Right hindlimb (tissue), 1 donor: ENCODE data around the gene MARK3.
A peak's percentile ranks its signal among the peaks of the same experiment; 100 is the strongest.

ENCODE experiments used
- DNase-seq: peaks from one replicate; pipeline ENCODE4 v3.0.0-alpha.2; 2018

Gene MARK3

DNA sequence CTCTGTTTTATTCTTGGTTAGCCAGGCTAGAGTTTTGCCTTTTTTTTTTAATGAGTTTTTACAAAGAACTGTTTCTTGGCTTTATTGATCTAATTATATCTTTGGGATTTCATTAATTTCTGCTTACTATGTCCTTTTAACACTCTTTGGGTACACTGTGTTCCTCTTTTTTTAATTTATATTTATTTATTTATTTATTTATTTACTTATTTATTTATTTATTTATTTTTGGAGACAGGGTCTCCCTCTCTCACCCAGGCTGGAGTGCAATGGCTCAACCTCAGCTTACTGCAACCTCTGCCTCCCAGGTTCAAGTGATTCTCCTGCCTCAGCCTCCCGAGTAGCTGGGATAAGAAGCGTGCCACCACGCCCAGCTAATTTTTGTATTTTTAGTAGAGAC lies 15.1 kb upstream of the MARK3 start:
- DNase-seq, result no peak

DNA sequence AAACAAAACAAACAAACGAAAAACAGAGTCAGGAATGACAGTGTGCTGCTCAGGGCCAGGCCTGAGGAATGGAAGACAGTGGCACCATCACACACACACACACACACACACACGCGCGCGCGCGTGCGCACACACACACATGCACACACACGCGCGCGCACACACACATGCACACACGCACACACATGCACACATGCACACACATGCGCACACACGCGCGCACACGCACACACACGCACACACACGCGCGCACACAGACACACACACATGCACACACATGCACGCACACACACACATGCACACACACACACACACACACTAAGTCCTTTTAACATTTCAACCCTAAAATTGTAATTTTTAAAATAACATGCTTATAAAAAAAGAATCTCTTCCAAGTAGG lies 13.2 kb upstream of the MARK3 start:
- no peak for DNase-seq

DNA sequence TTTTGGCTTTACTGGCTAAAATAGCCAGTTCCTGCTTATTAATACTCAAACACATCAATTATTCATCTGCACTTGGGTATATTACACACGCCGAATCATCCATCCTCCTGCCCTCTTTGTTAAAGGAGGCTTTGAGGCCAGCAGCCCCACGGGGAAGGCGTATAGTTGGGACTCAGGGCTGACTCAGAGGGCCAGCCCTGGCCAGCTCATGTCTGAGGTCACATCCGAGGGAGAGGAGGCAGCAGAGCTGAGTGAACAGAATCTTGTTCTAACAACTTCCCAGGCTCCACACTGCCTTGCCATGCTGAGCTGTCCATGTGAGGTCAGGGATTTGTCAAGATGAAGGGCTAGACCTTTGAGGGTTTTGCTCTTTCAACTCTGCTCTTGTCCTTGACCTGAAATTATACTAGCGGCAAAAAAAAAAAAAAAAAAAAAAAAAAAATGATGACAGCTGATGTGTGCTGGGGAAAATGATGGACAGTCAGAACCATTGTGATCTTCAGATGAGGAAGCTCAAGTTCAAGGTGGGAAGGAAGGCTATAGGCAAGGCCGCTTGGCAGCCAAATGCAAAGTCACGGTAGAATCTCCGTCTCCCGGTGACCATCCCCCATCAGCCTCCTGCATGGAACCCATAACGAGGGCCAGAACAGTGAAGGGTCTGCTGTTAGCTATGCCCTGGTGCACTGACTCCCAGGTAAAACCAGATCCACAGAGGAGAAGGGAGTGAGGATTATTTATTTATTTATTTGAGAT lies 12.5 kb upstream of the MARK3 start:
- no peak for DNase-seq

DNA sequence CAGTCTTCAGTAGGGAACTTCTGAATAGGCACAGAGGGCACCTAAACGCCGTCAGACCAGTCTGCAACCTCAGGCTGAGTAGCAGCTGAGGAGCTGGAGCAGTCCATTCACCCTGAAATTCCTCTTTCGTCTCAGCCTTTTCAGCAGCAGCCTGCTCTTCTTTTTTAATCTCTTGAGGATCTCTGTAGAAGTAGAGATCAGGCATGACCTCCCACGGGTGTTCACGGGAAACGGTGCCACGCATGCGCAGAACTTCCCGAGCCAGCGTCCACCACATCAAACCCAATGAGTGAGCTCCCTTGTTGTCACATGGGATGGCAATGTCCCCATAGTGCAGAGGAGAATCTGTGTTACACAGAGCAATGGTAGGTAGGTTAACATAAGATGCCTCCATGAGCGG lies 11.1 kb upstream of the MARK3 start:
- no peak for DNase-seq

DNA sequence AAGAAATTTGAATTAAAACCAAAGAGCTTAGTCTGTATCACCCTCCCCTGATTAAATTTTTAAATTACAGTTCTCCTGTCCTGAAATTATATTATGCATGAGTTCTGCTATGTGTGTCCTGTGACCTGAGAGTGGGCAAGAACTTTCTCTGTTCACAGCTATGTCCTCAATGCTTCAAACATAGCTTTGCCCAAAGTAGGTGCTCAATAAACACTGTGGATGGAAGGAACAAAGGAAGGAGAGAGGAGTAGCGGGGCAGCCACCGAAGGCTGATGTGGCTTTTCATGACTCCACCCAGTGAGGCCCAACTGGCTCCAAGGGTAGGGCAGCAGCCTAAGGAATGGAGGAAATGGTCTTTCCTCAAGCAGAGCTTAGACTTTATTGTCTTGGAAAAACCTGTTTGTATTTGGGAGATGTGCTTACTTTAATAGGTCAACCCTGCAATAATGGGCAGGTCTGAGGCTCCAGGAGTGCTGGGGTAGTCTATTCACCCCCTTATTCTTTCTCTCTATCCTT lies 7.6 kb upstream of the MARK3 start:
- no peak for DNase-seq

DNA sequence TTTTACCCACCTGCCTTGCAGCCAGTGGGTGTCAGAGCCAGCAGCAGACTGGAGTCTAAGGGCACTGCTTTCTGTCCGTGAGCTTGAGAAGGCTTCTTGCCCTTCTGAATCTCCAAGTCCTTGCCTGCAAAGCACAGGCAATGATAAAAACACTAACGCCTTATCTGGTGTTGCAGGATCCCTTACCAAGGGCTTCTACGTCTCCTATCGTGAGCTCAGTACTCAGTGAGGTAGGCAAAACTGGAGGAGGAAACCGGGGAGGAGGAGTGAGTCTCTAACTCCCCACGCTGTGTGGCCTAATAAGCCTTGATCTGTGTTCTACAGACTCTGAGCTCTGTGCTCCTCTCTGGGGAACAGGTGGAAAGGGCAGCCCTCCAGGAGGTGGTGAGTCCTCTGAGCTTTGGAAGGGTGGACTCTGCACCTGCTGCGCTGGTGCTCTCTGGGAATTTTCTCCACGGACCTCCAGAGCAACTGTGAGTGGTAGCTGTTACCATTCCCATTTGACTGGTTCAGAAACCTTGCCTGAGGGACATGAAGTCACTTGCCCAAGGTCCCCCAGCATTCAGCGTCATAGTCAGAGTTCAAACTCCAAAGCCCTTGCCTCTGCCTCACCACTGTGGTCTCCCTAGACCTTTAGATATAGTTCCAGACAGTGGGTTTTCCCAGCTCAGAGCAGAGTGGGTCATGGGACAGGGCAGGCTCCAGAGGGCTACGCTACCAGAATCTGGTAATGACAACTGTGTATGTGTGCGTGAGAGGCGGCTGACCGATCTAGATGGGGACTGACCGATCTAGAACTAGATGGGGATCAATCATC lies 7.0 kb upstream of the MARK3 start:
- no peak for DNase-seq

DNA sequence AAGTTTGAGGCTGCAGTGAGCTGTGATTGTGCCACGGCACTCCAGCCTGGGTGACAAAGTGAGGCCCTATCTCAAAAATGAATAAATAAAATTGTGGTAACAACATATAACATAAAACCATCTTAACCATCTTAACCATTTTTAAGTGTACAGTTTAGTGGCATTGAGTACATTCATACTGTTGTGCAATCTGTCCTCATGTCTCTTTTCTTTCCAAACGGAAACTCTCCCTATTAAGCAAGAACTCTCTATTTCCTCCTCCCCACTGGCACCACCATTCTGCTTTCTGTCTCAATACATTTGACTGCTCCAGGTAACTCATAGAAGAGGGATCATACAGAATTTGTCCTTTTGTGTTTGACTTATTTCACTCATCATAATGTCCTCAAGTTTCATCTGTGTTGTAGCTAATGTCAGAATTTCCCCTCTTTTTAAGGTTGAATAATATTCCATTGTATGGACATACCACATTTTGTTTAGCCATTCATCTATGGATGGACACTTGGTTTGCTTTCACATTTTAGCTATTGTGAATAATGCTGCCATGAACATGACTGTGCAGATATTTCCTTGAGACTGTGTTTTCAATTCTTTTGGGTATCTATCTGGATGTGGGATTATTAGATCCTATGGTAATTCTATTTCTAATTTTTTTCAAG lies 4.4 kb upstream of the MARK3 start:
- no peak for DNase-seq

DNA sequence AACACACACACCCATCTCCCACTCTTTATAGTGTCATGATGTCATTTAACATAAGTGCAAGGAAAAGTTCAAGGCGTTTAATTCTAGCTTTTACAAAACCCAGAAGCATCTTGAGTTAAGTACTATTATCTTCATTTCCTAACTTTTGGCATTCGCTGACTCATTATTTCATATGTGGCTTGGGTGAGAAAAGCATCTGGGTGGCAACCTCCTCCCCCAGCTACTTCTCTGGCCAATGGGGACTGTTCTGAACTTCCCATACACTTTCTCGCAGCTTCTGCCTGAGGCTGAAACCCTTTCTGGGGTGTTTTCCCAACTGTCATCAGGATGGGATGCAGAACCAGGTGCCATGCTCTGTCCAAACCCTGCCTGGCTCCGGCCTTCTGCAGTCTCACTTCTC lies 2.8 kb upstream of the MARK3 start:
- no peak for DNase-seq

DNA sequence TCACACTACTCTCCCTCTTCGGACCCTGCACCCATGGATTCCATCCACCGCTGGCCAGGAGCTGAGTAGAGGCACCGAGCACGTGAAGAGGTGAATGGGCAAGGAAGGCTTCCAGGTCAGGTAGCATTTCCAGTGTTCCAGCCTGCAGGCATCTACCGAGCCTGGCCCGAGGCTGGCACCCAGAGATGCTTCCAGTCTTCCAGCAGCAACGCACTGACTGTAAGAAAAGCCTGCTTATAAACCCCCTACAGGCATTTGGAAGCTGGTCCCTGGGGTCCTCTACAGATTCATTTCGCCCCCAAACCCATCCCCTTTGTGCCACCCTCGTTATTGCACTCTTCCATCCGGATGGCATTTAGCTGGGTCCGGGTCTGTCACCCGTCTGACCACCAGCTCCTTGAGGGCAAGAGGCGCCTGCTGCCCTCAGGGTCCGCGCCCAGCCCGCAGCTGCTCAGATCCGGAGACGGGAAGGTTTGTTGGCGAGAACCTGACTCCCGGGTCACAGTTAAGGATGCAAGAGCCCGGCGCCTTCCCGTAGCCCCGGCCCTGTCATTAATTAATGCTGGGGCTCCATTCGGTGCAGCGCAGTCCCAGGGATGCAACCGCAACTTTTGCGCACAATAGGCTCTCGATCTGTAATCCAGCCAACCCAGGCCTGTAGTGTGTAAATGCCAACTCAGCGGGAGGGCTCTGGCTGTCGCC lies 614 bp upstream of the MARK3 start:
- DNase-seq, result no peak

DNA sequence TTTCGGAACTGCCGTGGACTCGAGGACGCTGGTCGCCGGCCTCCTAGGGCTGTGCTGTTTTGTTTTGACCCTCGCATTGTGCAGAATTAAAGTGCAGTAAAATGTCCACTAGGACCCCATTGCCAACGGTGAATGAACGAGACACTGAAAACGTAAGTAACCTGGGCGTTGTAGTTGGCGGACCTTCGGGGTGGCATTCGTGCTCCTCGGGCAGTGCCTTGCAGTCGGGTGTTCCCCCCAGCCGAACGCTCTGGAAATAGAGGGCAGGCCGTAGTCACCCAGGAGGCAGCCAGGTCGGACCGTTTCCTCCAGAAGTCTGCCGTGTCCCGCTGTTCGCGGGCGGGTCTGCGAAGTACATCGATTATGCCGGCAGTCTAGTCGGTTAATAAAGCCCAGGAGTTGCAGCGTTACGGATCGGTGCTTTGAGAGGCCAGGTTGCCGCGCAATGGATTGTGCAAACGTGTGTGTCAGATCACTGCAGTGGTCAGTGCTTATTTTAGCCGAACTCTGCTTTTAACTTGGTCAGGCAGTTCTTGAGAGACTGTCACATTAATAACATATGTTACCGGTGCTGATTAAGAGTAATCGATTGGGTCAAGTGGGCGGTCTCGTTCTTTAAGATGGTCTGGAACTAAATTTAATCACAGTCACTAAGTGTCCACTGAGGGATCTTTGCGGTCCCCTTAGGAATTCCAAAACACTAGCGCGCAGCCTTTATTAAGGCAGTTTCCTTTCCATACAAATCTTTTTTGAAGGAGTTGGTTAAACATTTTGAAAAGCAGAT lies 906 bp downstream of the MARK3 start:
- DNase-seq, result peak; percentile 46

DNA sequence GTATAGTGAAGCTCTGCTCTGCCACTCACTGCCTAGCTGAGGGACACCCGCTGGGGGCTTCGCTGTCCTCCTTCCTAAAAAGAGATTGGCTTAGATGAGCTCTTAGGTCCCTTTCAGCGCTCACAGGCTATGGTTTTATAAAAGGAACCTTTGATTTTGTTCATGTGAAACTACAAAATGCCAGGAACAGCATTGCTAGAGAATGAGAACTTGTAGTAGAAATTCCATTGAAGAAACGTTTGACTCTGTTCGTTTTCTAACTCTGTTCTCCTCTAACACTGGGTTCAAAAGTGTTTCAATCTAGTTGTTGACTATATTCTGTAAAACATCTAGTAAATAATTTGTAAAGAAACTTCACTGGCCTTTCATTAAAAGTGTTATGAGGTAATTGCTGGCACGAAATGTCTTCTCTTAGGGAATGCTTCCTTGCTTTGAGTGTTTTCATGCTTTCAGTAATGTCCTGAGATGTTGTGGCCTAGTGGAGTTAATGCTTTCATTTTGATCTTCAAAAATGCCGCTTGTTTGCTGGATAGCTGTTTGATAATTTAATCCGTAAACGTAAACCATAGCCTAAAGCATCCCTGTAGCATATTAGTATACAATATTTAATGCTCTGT lies 1.6 kb downstream of the MARK3 start:
- no peak for DNase-seq

DNA sequence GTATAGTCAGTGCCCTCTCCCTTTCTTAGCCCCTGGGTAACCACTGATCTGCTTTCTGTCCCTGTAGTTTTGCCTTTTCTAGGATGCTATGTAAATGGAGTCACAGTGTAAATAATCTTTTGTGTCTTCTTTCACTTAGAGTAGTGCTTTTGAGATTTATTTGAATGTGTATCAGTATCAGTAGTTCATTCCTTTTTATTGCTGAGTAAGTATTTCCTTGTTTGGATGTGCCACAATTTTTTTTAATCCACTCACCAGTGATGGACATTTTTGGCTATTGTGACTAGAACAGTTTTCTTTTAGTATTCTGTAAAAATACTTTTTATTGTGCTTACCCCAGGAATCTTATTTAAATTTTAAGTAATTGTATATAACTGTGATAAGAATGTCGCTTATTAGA lies 3.4 kb downstream of the MARK3 start:
- DNase-seq, result no peak

DNA sequence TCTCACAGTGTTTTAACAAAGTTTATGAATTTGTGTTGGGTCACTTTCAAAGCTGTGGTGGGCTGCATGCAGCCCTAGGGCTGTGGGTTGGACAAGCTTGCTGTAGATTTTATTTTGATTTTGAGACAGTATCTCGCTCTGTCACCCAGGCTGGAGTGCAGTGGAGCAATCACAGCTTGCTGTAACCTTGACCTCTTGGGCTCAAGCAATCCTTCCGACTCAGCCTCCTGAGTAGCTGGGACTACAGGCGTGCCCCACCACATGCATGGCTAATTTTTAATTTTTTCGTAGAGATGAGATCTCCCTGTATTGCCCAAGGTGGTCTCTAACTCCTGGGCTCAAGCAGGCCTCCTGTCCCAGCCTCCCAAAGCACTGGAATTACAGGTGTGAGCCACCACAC lies 5.4 kb downstream of the MARK3 start:
- no peak for DNase-seq

DNA sequence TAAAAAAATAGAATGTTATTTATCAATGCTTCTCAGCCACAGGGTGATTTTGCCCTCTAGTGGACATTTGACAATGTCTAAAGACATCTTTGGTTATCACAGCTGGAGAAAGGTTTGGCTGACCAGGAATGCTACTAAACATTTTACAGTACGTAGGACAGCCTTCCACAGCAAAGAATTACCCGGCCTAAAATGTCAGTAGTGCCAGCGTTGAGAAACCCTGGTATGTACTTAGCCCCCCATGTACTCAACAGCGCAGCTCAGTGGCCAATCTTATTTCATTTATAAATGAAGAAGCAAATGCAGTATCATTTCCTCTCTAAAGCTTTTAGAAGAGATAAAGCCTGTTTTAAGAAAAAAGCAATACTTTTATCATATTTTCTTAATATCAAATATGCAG lies 5.8 kb downstream of the MARK3 start:
- DNase-seq, result no peak

DNA sequence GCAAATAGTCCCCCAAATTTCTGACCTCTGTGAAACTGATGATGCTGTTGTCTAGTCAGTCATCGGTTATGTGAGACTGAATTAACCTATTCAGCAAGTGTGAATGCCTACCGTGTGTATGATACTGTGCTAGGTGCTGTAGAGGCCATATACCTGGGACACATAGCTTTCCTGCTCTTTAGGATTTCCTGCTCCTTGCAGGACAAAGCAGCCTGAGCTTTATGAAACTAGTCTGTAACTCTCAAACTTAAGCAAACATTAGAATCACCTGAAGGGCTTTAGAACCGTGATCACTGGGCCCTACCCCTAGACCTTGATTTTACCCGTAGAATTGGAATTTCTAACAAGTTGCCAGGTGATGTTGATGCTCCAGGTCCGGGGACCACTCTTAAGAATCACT lies 6.9 kb downstream of the MARK3 start:
- no peak for DNase-seq

DNA sequence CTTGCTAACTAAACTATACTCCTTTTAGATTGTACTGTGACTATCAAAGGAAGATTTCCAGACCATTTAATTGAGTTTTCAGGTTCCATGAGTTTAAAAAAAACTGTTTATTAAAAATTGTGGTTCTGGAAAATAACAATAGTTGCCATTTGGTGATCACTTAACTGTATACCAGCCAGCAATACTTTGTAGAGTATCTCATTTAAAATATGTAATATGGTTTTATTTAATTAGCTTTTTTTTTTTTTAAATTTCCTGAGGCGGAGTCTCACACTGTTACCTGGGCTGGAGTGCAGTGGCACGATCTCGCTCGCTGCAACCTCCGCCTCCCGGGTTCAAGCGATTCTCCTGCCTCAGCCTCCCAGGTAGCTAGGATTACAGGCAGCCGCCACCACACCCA lies 7.4 kb downstream of the MARK3 start:
- DNase-seq, result no peak

DNA sequence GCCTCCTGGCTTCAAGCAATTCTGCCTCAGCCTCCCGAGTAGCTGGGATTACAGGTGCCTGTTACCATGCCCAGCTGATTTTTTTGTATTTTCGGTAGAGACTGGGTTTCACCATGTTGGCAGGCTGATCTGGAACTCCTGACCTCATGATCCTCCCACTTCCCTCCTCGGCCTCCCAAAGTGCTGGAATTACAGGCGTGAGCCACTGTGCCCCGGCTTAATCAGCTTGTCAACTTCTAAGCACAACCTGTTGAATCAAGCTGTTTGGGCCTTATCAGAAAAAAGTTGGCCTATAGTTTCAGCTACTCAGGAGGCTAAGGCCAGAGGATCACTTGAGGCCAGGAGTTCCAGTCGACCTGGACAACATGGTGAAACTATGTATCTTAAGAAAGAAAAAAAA lies 7.9 kb downstream of the MARK3 start:
- no peak for DNase-seq

DNA sequence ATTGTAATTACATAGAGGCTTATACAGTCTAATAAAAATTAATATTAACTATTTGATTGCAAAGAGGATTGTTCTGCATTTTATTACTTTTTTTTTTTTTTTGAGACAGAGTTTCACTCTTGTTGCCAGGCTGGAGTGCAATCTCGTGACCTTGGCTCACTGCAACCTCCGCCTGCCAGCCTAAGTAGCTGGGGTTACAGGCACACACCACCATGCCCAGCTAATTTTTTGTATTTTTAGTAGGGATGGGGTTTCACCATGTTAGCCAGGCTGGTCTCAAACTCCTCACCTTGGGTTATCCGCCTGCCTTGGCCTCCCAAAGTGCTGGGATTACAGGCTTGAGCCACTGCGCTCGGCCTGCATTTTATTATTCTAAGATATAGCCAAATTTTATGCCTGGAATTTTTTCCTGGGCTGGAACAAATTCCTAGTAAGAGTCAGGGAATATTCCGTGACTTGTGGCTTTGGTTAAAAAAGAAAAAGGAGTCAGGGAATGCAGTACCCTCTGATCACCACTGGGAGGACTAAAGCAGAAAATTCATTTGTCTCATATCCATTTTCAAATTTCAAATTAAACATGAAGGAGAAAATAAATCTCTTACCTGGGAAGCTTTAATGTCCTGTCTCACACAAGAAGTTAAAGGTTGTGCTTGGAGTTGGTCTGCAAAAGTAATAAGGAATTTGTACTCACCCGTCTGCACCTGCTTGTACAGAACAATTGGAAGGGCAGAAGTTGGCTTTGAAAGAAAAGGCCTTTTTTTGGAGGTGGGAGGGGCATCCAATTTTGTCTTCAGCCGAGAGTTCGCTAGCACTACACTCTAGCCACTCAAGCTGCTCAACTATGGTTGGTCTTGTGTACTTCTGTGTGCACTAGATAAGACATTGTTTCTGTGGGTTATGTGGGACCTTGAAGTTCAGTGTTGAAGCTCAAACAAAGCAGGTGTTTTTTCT lies 8.7 kb downstream of the MARK3 start:
- no peak for DNase-seq

DNA sequence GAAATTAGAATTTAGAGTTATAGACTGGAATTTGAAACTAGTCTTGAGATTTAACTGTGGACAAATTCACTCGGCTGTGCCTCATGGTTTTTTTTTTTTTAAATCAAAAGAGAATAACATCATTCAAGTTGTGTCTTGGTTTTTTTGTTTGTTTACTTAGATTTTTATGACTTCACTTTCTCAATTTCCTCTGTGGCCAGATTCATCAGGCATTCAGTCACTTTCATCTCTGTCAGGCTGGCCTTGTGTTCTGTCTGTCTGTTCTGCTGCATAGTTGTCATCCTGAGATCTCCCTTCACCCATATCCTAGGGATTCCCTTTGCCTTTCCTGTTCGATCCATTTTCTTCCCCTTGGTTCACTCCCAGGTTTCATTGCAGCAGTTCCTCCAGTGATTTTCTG lies 10.0 kb downstream of the MARK3 start:
- no peak for DNase-seq

DNA sequence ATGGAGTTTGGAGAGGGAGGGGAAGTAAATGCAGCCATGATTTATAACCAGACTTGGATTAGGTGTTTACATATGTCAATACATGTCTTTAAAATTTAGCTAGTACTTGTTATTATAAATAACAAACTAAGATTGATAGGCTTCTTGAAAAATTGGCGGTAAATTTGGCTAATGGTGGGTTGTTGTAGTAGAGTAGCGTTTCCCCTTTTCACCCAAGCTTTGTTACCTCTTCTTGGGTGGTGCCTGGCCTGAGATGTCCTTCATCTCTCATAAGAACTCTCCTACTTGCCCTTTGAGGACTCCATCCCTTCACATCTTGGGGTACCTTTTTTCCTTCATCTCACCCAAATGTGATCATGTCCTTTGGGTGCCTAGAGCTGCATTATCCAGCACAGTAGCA lies 11.2 kb downstream of the MARK3 start:
- no peak for DNase-seq
